ENCODE results near the gene ECM2.

DNA sequence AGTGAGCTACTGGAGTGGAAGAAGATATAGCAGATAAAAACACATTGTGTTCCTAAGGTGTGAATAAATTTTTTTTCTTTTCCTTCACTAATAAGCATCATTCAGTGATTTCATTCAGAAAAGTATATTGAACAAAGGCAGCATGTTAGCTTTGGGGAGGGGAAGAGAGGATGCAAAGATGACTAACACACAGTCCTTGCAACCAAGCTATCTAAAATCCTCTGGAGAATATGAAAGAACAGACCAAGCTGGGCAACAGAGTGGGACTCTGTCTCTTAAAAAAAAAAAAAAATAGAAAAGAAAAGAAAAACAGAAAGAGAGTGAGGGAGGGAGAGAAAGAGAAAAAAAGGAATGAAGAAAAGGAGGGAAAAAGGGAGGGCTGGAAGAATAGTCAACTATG, 89.3 kb downstream of the ECM2 start:
- TF ChIP-seq POLR2A (IDR thresholded peaks at IDR 0.05; ENCODE audit: low read length) (no peak), GATA1 (IDR thresholded peaks at IDR 0.05; ENCODE audit: low read depth, low read length) (no peak)
